Tibial nerve (tissue), 4 donors: Measurements from ENCODE around the gene OR2C3.

Experiments
- EP300 ChIP-seq, 2 donors: sonication (generic); formaldehyde crosslinking; IDR thresholded peaks; one replicate each; pipeline ENCODE4 v1.6.1; 2017; ENCODE audit warnings: antibody characterized with exemption in 2 of 2, mild to moderate bottlenecking in 1 of 2
- POLR2A ChIP-seq, 2 donors: fragments of 450-650 bp; IDR thresholded peaks; one replicate each; pipeline ENCODE4 v1.6.1; 2017; ENCODE audit warnings: antibody characterized with exemption in 2 of 2, mild to moderate bottlenecking in 2 of 2, moderate library complexity in 2 of 2
- TF ChIP-seq, protein P1 (sequence below), 5 experiments: fragments of 200-600 bp in 3 of 5; fragments of 450-650 bp in 2 of 5; sonication (generic) in 3 of 5; IDR thresholded peaks; one replicate each; pipeline ENCODE4 v1.5.1; 2016 to 2019; ENCODE audit warnings: antibody characterized with exemption in 5 of 5, mild to moderate bottlenecking in 3 of 5, moderate library complexity in 2 of 5

DNA sequence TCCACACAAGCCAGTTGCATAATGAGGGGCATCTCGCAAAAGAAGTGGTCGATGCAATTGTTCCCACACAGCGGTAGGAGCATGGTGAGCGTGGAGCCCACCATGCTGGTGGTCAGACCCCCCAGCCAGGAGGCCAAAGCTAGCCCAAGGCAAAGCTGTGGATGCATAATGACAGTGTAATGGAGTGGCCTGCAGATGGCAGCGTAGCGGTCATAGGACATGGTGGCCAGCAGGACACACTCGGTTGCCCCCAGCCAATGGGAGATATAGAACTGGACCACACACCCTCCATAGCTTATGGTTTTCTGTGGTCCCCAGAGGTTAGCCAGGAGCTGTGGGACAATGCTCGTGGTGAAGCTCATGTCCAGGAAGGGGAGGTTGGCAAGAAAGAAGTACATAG lies 4.3 kb downstream of the OR2C3 start:
- TF ChIP-seq POLR2A (IDR thresholded peaks at IDR 0.05) (no peak), EP300 (IDR thresholded peaks at IDR 0.05) (no peak)
- TF ChIP-seq, protein P1, sequence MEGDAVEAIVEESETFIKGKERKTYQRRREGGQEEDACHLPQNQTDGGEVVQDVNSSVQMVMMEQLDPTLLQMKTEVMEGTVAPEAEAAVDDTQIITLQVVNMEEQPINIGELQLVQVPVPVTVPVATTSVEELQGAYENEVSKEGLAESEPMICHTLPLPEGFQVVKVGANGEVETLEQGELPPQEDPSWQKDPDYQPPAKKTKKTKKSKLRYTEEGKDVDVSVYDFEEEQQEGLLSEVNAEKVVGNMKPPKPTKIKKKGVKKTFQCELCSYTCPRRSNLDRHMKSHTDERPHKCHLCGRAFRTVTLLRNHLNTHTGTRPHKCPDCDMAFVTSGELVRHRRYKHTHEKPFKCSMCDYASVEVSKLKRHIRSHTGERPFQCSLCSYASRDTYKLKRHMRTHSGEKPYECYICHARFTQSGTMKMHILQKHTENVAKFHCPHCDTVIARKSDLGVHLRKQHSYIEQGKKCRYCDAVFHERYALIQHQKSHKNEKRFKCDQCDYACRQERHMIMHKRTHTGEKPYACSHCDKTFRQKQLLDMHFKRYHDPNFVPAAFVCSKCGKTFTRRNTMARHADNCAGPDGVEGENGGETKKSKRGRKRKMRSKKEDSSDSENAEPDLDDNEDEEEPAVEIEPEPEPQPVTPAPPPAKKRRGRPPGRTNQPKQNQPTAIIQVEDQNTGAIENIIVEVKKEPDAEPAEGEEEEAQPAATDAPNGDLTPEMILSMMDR (IDR thresholded peaks at IDR 0.05), result no peak
